Activated CD4-positive, CD25-positive, alpha-beta regulatory T cell treated with anti-CD3 and anti-CD28 coated beads, Interleukin-2, amount 50 U/mL, for 16 hours (primary cell): ENCODE results near the gene AP4E1.
"Not testable (repeated sequence)": the region's sequence is repeated elsewhere in the genome, so short reads cannot be mapped to it uniquely, and the experiment has no call there.

Source experiments
- DNase-seq: peaks from one replicate; pipeline ENCODE4 v3.0.0-alpha.2; 2020; ENCODE audit warnings: low read depth, low spot score

Gene AP4E1

GRCh38 chr15:50945725-50946124, 37.2 kb downstream of the AP4E1 start:
- no peak for DNase-seq

- DNase-seq = not testable (repeated sequence)
Measured at GRCh38 chr15:50950745-50951144, 42.3 kb downstream of the AP4E1 start.

GRCh38 chr15:50953302-50953701, 44.8 kb downstream of the AP4E1 start:
- DNase-seq = no peak

GRCh38 chr15:50954837-50955236, 46.4 kb downstream of the AP4E1 start:
- not testable (repeated sequence) for DNase-seq

GRCh38 chr15:50959717-50960116, 51.2 kb downstream of the AP4E1 start:
- DNase-seq = no peak

GRCh38 chr15:50964075-50964474, 55.6 kb downstream of the AP4E1 start:
- no peak for DNase-seq

- no peak for DNase-seq
Measured at GRCh38 chr15:50968353-50968752, 59.9 kb downstream of the AP4E1 start.

- no peak for DNase-seq
Measured at GRCh38 chr15:50970524-50970923, 62.0 kb downstream of the AP4E1 start.

- no peak for DNase-seq
Measured at GRCh38 chr15:50971115-50971514, 62.6 kb downstream of the AP4E1 start.

GRCh38 chr15:50971542-50971941, 63.1 kb downstream of the AP4E1 start:
- no peak for DNase-seq

GRCh38 chr15:50973605-50974004, 65.1 kb downstream of the AP4E1 start:
- DNase-seq = no peak

GRCh38 chr15:50977162-50977561, 68.7 kb downstream of the AP4E1 start:
- DNase-seq = no peak

GRCh38 chr15:50978580-50978979, 70.1 kb downstream of the AP4E1 start:
- DNase-seq = no peak

- no peak for DNase-seq
Measured at GRCh38 chr15:50979041-50979440, 70.6 kb downstream of the AP4E1 start.

GRCh38 chr15:50993598-50993997, 85.1 kb downstream of the AP4E1 start:
- DNase-seq = no peak

GRCh38 chr15:50996641-50997040, 88.2 kb downstream of the AP4E1 start:
- DNase-seq = no peak

- no peak for DNase-seq
Measured at GRCh38 chr15:50997371-50998051, 89.0 kb downstream of the AP4E1 start.

GRCh38 chr15:51004103-51004551, 95.6 kb downstream of the AP4E1 start:
- DNase-seq = no peak

GRCh38 chr15:51006336-51006985, 98.0 kb downstream of the AP4E1 start:
- DNase-seq = no peak

GRCh38 chr15:51007131-51007666, 98.7 kb downstream of the AP4E1 start:
- DNase-seq = no peak

- DNase-seq = no peak
Measured at GRCh38 chr15:51011212-51011611, 102.7 kb downstream of the AP4E1 start.

- no peak for DNase-seq
Measured at GRCh38 chr15:51016615-51017014, 108.1 kb downstream of the AP4E1 start.

GRCh38 chr15:51022206-51022605, 113.7 kb downstream of the AP4E1 start:
- DNase-seq = no peak
